ENCODE data around the gene LMAN2.

LMAN2 gene

GRCh38 chr5:177388521-177389052 is 37.1 kb upstream of the LMAN2 start:
- no peak overlapping the region for H2BK120ac ChIP-seq (ENCODE audit: low read depth, low read length)
- H4K5ac ChIP-seq (ENCODE audit: low read length) = no peak overlapping the region
- no peak overlapping the region for H4K8ac ChIP-seq (ENCODE audit: low read depth, low read length)
- no peak overlapping the region for H2BK5ac ChIP-seq (ENCODE audit: low read length)
- H3K18ac ChIP-seq (ENCODE audit: low read length) = no peak overlapping the region
- no peak overlapping the region for H3K9ac ChIP-seq (ENCODE audit: low read length)
- H3K4me1 ChIP-seq (ENCODE audit: control insufficient read depth, low read depth, low read length) = no peaks in the 10 kb centered on the region
- no peaks in the 10 kb centered on the region for H3K79me2 ChIP-seq (ENCODE audit: control insufficient read depth, insufficient read depth, low read length)
- H3K4me2 ChIP-seq (ENCODE audit: low read length) = no peak overlapping the region
- DNase-seq = no peak
- H3K4ac ChIP-seq (ENCODE audit: low read depth, low read length) = no peak overlapping the region
- H3K79me1 ChIP-seq (ENCODE audit: low read length) = no peaks in the 10 kb centered on the region
- H3K56ac ChIP-seq (ENCODE audit: low read length) = no peak overlapping the region
- no peak overlapping the region for H2BK15ac ChIP-seq (replicated peaks; ENCODE audit: low read depth)
- H3K27ac ChIP-seq (ENCODE audit: low read depth, low read length) = no peak overlapping the region
- H3K4me3 ChIP-seq (ENCODE audit: low read length) = no peak overlapping the region
- no peaks in the 10 kb centered on the region for H3K27me3 ChIP-seq (ENCODE audit: insufficient read depth, low read length, poor library complexity)
- no peak overlapping the region for H3K23ac ChIP-seq (ENCODE audit: low read length)
- H2AK5ac ChIP-seq (ENCODE audit: low read length) = no peak overlapping the region
- WGBS (ENCODE audit: extremely low coverage, insufficient coverage, low lambda C conversion rate) = no CpG with 5 or more reads among the region's 10 CpGs
- no peaks in the 10 kb centered on the region for H3K36me3 ChIP-seq (ENCODE audit: control insufficient read depth, insufficient read depth, low read length)

GRCh38 chr5:177387405-177387804 is 35.9 kb upstream of the LMAN2 start:
- no peak overlapping the region for H3K23ac ChIP-seq (ENCODE audit: low read length)
- H3K79me1 ChIP-seq (ENCODE audit: low read length) = no peaks in the 10 kb centered on the region
- no peak overlapping the region for H2BK15ac ChIP-seq (replicated peaks; ENCODE audit: low read depth)
- H2BK5ac ChIP-seq (ENCODE audit: low read length) = no peak overlapping the region
- H3K9ac ChIP-seq (ENCODE audit: low read length) = no peak overlapping the region
- no peak overlapping the region for H4K5ac ChIP-seq (ENCODE audit: low read length)
- H2BK120ac ChIP-seq (ENCODE audit: low read depth, low read length) = no peak overlapping the region
- no peaks in the 10 kb centered on the region for H3K4me1 ChIP-seq (ENCODE audit: control insufficient read depth, low read depth, low read length)
- H3K27me3 ChIP-seq (ENCODE audit: insufficient read depth, low read length, poor library complexity) = no peaks in the 10 kb centered on the region
- WGBS (ENCODE audit: extremely low coverage, insufficient coverage, low lambda C conversion rate) = no CpG with 5 or more reads among the region's 14 CpGs
- no peak overlapping the region for H3K56ac ChIP-seq (ENCODE audit: low read length)
- no peaks in the 10 kb centered on the region for H3K79me2 ChIP-seq (ENCODE audit: control insufficient read depth, insufficient read depth, low read length)
- H3K4me2 ChIP-seq (ENCODE audit: low read length) = no peak overlapping the region
- no peak overlapping the region for H3K4me3 ChIP-seq (ENCODE audit: low read length)
- no peak overlapping the region for H4K8ac ChIP-seq (ENCODE audit: low read depth, low read length)
- H3K18ac ChIP-seq (ENCODE audit: low read length) = no peak overlapping the region
- H2AK5ac ChIP-seq (ENCODE audit: low read length) = no peak overlapping the region
- H3K4ac ChIP-seq (ENCODE audit: low read depth, low read length) = no peak overlapping the region
- no peak for DNase-seq
- H3K36me3 ChIP-seq (ENCODE audit: control insufficient read depth, insufficient read depth, low read length) = no peaks in the 10 kb centered on the region
- no peak overlapping the region for H3K27ac ChIP-seq (ENCODE audit: low read depth, low read length)

GRCh38 chr5:177386542-177386941 is 35.1 kb upstream of the LMAN2 start:
- H3K27ac ChIP-seq (ENCODE audit: low read depth, low read length) = no peak overlapping the region
- no peak for DNase-seq
- no peaks in the 10 kb centered on the region for H3K79me2 ChIP-seq (ENCODE audit: control insufficient read depth, insufficient read depth, low read length)
- no peak overlapping the region for H3K4ac ChIP-seq (ENCODE audit: low read depth, low read length)
- H3K79me1 ChIP-seq (ENCODE audit: low read length) = no peaks in the 10 kb centered on the region
- H3K56ac ChIP-seq (ENCODE audit: low read length) = no peak overlapping the region
- no peak overlapping the region for H3K4me2 ChIP-seq (ENCODE audit: low read length)
- H2BK5ac ChIP-seq (ENCODE audit: low read length) = no peak overlapping the region
- H4K5ac ChIP-seq (ENCODE audit: low read length) = no peak overlapping the region
- no peak overlapping the region for H2AK5ac ChIP-seq (ENCODE audit: low read length)
- no CpG with 5 or more reads among the region's 8 CpGs for WGBS (ENCODE audit: extremely low coverage, insufficient coverage, low lambda C conversion rate)
- no peak overlapping the region for H3K4me3 ChIP-seq (ENCODE audit: low read length)
- no peak overlapping the region for H3K9ac ChIP-seq (ENCODE audit: low read length)
- H3K4me1 ChIP-seq (ENCODE audit: control insufficient read depth, low read depth, low read length) = no peaks in the 10 kb centered on the region
- no peak overlapping the region for H2BK120ac ChIP-seq (ENCODE audit: low read depth, low read length)
- no peak overlapping the region for H3K18ac ChIP-seq (ENCODE audit: low read length)
- H4K8ac ChIP-seq (ENCODE audit: low read depth, low read length) = no peak overlapping the region
- no peak overlapping the region for H2BK15ac ChIP-seq (replicated peaks; ENCODE audit: low read depth)
- H3K23ac ChIP-seq (ENCODE audit: low read length) = no peak overlapping the region
- no peaks in the 10 kb centered on the region for H3K36me3 ChIP-seq (ENCODE audit: control insufficient read depth, insufficient read depth, low read length)
- no peaks in the 10 kb centered on the region for H3K27me3 ChIP-seq (ENCODE audit: insufficient read depth, low read length, poor library complexity)

GRCh38 chr5:177385720-177386119 is 34.3 kb upstream of the LMAN2 start:
- Histone ChIP-seq H2BK15ac (replicated peaks; ENCODE audit: low read depth) (no peak overlapping the region), H3K4me3 (ENCODE audit: low read length) (no peak overlapping the region), H3K27me3 (ENCODE audit: insufficient read depth, low read length, poor library complexity) (no peaks in the 10 kb centered on the region), H2BK5ac (ENCODE audit: low read length) (no peak overlapping the region), H2AK5ac (ENCODE audit: low read length) (no peak overlapping the region), H4K8ac (ENCODE audit: low read depth, low read length) (no peak overlapping the region), H3K18ac (ENCODE audit: low read length) (no peak overlapping the region), H3K27ac (ENCODE audit: low read depth, low read length) (no peak overlapping the region), H3K79me1 (ENCODE audit: low read length) (no peaks in the 10 kb centered on the region), H3K4me2 (ENCODE audit: low read length) (no peak overlapping the region), H2BK120ac (ENCODE audit: low read depth, low read length) (no peak overlapping the region), H3K56ac (ENCODE audit: low read length) (no peak overlapping the region), H3K36me3 (ENCODE audit: control insufficient read depth, insufficient read depth, low read length) (no peaks in the 10 kb centered on the region), H3K23ac (ENCODE audit: low read length) (no peak overlapping the region), H3K4ac (ENCODE audit: low read depth, low read length) (no peak overlapping the region), H3K79me2 (ENCODE audit: control insufficient read depth, insufficient read depth, low read length) (no peaks in the 10 kb centered on the region), H3K9ac (ENCODE audit: low read length) (no peak overlapping the region), H3K4me1 (ENCODE audit: control insufficient read depth, low read depth, low read length) (no peaks in the 10 kb centered on the region), H4K5ac (ENCODE audit: low read length) (no peak overlapping the region)
- WGBS (ENCODE audit: extremely low coverage, insufficient coverage, low lambda C conversion rate) = no CpG with 5 or more reads among the region's 11 CpGs
- DNase-seq = no peak

- Histone ChIP-seq H3K23ac (ENCODE audit: low read length) (no peak within 1 kb of the TSS), H3K27me3 (ENCODE audit: insufficient read depth, low read length, poor library complexity) (no peaks in the 10 kb centered on the region), H2BK5ac (ENCODE audit: low read length) (no peak within 1 kb of the TSS), H3K79me2 (ENCODE audit: control insufficient read depth, insufficient read depth, low read length) (no peaks in the 10 kb centered on the region), H4K8ac (ENCODE audit: low read depth, low read length) (no peak within 1 kb of the TSS), H3K36me3 (ENCODE audit: control insufficient read depth, insufficient read depth, low read length) (no peaks in the 10 kb centered on the region), H3K79me1 (ENCODE audit: low read length) (no peaks in the 10 kb centered on the region), H2BK15ac (replicated peaks; ENCODE audit: low read depth) (no peak within 1 kb of the TSS), H3K56ac (ENCODE audit: low read length) (no peak within 1 kb of the TSS), H3K18ac (ENCODE audit: low read length) (no peak within 1 kb of the TSS), H3K4me3 (ENCODE audit: low read length) (no peak within 1 kb of the TSS), H3K9ac (ENCODE audit: low read length) (no peak within 1 kb of the TSS), H3K4me2 (ENCODE audit: low read length) (no peak within 1 kb of the TSS), H3K4ac (ENCODE audit: low read depth, low read length) (no peak within 1 kb of the TSS), H3K4me1 (ENCODE audit: control insufficient read depth, low read depth, low read length) (no peaks in the 10 kb centered on the region), H4K5ac (ENCODE audit: low read length) (no peak within 1 kb of the TSS), H3K27ac (ENCODE audit: low read depth, low read length) (no peak within 1 kb of the TSS), H2BK120ac (ENCODE audit: low read depth, low read length) (no peak within 1 kb of the TSS), H2AK5ac (ENCODE audit: low read length) (no peak within 1 kb of the TSS)
- no peak for DNase-seq
- no CpG with 5 or more reads among the region's 4 CpGs for WGBS (ENCODE audit: extremely low coverage, insufficient coverage, low lambda C conversion rate)
These were observed 32.7 kb upstream of the LMAN2 start, which contains the start of gene SLC34A1 for GRCh38 chr5:177384134-177384533. Gene SLC34A1 (plus strand): TSS chr5:177384434. CDS start chr5:177385742, 1,308 bp downstream.

DNA sequence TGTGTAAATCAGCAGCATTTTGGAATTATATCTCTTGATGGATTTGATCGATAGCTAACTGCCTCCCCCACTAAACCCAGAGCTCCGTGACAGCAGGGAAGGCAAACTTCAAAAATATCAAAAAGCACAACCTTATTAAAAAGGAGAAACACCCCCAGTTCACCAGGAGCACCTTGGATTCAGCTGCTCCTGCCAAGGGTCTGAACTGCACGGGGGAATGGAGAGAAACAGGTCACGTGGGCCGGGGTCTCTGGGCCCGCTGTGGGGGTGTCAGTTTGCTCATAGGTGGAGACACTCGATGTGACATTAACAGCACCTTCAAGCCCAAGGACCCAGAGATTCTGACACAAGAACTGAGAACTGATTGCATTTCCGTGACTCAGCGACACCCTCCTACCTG is 31.7 kb upstream of the LMAN2 start:
- H3K4ac ChIP-seq (ENCODE audit: low read depth, low read length) = no peak overlapping the region
- no peak overlapping the region for H3K56ac ChIP-seq (ENCODE audit: low read length)
- H3K36me3 ChIP-seq (ENCODE audit: control insufficient read depth, insufficient read depth, low read length) = no peaks in the 10 kb centered on the region
- no peaks in the 10 kb centered on the region for H3K27me3 ChIP-seq (ENCODE audit: insufficient read depth, low read length, poor library complexity)
- no peak overlapping the region for H2BK15ac ChIP-seq (replicated peaks; ENCODE audit: low read depth)
- no peak overlapping the region for H3K4me2 ChIP-seq (ENCODE audit: low read length)
- no peak overlapping the region for H2BK120ac ChIP-seq (ENCODE audit: low read depth, low read length)
- no peak for DNase-seq
- H3K79me2 ChIP-seq (ENCODE audit: control insufficient read depth, insufficient read depth, low read length) = no peaks in the 10 kb centered on the region
- no peak overlapping the region for H3K23ac ChIP-seq (ENCODE audit: low read length)
- no peak overlapping the region for H4K8ac ChIP-seq (ENCODE audit: low read depth, low read length)
- H2BK5ac ChIP-seq (ENCODE audit: low read length) = no peak overlapping the region
- H3K18ac ChIP-seq (ENCODE audit: low read length) = no peak overlapping the region
- no peak overlapping the region for H4K5ac ChIP-seq (ENCODE audit: low read length)
- WGBS (ENCODE audit: extremely low coverage, insufficient coverage, low lambda C conversion rate) = no CpG with 5 or more reads among the region's 9 CpGs
- H3K9ac ChIP-seq (ENCODE audit: low read length) = no peak overlapping the region
- H2AK5ac ChIP-seq (ENCODE audit: low read length) = no peak overlapping the region
- H3K4me3 ChIP-seq (ENCODE audit: low read length) = no peak overlapping the region
- H3K27ac ChIP-seq (ENCODE audit: low read depth, low read length) = no peak overlapping the region
- no peaks in the 10 kb centered on the region for H3K79me1 ChIP-seq (ENCODE audit: low read length)
- H3K4me1 ChIP-seq (ENCODE audit: control insufficient read depth, low read depth, low read length) = no peaks in the 10 kb centered on the region
